DMS114 treated with DMSO at 0.1 percent for 48 hours (cell line): ENCODE measurements around the gene ZNF765.
"Not testable (repeated sequence)": the region's sequence is repeated elsewhere in the genome, so short reads cannot be mapped to it uniquely, and the experiment has no call there.

ENCODE experiments used
- DNase-seq: peaks from one replicate; lab custom pipeline; 2025; ENCODE audit not compliant: unreplicated experiment; lab: John Stamatoyannopoulos, UW

The ZNF765 gene

DNA sequence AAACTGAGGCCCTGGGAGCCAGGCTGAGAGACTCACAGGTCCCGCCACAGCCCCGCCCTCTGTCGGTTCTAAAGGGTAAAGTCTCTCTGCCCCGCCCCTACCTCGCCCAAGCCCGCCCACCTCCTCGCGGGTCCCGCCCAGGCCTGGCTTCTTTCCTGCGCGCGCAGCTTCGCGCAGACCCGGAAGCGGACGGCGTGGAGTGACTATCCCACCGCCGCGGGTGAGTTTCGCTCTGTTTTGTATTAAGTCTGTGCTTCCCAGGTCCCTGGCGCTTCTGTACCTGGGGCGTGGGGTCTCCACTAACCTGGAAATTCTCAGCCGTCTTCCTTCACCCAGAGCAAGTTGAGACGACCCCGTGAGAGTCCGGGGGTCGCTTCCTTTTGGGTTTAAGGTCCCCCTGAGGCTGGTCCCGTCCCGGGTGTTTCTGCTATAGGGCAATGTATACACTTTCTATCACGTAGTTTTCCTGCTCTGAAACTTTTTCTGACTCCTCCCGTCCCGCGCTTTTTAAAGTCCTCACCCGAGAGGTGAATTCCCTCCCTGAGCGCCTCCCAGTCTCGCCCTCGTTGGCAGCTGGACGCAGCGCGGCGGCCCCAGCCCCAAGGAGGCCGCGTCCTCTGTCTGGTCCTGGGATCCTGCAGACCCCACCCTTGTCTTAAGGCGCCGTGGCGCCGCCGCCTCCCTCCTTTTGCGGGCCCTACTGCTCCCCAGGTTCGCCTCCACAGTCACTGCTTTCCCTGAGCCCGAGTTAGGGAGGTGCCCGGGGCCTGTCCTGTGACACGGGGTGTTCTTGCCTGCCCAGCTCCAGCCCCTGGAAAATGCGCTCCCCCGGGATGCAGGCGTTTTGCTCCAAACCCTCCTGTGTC lies at the start of gene ZNF765:
TSS of gene ZNF765 (plus strand) at position 176 of the 866 bp plus-strand sequence. CDS start 2,867 bp downstream, outside the sequence.
- DNase-seq, result peak; percentile 86

DNA sequence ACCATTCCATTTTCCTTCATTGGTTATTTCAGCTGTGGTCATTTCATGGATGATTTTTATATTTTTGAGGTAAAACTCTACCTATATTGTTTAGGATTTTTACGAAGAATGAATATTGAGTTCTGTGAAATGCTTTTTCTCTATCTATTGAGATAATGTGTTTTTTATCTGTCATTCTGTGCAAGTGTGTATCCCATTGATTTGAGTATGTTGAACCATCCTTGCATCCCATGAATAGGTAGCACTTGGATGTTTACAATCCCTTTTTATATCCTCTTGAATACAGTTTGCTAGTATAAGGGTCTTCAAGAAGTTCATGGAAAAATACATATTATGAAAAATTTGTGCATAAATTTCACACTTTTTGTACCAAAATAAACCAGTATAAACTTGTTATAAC lies 39.2 kb upstream of the ZNF765 start:
- DNase-seq, result no peak

- DNase-seq, result no peak
These were observed 36.9 kb upstream of the ZNF765 start for GRCh38 chr19:53357821-53358581.

DNA sequence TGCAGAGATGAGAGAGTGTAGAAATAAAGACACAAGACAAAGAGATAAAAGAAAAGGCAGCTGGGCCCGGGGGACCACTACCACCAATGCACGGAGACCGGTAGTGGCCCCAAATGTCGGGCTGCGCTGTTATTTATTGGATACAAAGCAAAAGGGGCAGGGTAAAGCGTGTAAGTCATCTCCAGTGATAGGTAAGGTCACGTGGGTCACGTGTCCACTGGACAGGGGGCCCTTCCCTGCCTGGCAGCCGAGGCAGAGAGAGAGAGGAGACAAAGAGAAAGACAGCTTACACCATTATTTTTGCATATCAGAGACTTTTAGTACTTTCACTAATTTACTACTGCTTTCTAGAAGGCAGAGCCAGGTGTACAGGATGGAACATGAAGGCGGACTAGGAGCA lies 34.9 kb upstream of the ZNF765 start:
- not testable (repeated sequence) for DNase-seq

DNA sequence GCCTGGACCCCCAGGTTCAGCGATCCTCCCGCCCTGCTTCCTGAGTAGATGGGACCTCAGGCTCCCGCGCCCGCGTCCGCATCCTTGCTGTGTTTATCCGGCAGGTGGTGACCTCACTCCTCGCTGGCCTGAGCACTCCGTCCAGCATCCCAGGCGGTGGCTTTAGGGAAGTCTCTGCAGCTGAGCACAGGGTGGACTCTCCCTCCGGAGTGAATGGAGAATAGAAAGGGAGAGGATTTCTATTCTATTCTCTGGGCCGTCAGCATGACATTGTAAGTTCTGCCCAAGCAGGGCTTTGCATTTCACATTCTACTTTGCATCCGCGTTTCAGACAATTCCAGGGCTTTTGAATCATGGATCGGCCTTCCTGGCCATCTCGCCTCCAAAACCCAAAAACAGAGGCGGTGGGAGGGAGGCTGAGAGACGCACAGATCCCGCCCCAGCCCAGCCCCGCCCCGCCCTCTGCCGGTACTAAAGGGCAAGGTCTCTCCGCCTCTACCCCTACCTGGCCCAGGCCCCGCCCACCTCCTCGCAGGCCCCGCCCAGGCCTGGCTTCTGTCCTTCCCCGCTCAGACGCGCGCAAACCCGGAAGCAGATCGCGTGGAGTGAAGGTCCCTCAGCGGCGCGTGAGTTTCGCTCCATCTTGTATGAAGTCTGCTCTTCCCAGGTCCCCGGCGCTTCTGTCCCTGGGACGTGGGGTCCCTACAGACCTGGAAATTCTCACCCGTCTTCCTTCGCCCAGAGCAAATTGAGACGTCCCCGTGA lies 29.6 kb upstream of the ZNF765 start, which contains the start of gene ZNF525:
TSS of gene ZNF525 (plus strand) at position 572 of the 765 bp plus-strand sequence. CDS start 6,577 bp downstream, outside the sequence.
- peak; percentile 74 for DNase-seq

DNA sequence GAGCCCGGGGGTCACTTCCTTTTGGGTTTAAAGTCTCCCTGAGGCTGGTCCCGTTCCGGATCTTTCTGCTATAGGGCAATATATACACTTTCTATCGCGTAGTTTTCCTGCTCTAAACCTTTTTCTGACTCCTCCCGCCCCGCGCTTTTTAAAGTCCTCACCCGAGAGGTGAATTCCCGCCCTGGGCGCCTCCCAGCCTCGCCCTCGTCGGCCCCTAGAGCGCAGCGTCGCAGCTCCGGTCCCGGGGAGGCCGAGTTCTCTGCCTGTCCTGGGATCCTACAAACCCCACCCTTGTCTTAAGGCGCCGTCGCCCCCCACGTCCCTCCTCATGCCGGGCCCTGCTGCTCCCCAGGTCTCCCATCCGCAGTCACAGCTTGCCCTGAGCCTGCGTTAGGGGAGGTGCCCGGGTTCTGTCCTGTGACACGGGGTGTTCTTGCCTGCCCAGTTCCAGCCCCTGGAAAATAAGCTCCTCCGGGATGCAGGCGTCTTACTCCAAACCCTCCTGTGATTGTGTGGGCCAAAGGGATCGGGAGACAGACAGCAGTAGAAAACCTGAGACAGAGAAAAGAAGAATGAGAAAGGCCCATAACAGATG lies 29.0 kb upstream of the ZNF765 start:
- peak; percentile 48 for DNase-seq

GRCh38 chr19:53372196-53372595 lies 22.8 kb upstream of the ZNF765 start:
- no peak for DNase-seq

DNA sequence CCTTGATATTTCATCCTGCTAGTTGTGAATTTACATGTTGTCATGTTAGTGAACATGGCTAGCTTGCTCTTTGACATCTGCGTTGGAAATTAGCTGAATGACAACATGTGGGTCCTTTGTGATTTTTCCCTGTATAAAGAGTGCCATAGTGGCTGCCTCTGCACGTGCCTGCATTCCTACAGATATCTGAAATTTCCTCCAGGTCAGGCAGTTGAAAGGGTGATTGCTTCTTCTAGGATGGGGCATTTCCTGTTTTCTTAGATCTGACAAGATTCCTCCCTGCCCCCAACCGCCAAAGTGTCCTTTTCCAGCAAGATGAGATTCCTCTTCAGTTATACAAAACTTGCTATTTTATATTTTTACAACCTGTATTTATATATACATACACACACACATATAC lies 20.7 kb upstream of the ZNF765 start:
- no peak for DNase-seq

- DNase-seq, result no peak
These were observed 20.2 kb upstream of the ZNF765 start for GRCh38 chr19:53374743-53375142.

- no peak for DNase-seq
These were observed 13.6 kb upstream of the ZNF765 start for GRCh38 chr19:53381376-53381775.

- no peak for DNase-seq
These were observed 6.8 kb upstream of the ZNF765 start for GRCh38 chr19:53388168-53388567.

DNA sequence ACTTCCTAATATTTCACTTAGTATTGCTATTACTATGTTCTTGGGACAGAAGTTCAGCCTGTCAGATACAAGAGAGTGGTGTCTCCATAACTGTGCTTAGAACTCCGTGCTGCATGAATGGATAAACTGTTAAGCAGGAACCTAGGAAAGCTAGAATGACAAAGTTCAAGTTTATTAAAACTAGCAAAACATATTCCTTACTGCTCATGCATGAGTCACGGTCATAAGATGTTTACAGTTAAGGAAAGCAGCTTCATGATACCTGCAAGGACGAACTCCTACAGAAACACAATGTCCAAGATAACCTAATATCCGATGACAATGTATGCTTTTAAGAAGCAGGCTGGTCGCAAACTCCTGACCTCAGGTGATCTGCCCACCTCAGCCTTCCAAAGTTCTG lies 6.0 kb upstream of the ZNF765 start:
- DNase-seq, result no peak

DNA sequence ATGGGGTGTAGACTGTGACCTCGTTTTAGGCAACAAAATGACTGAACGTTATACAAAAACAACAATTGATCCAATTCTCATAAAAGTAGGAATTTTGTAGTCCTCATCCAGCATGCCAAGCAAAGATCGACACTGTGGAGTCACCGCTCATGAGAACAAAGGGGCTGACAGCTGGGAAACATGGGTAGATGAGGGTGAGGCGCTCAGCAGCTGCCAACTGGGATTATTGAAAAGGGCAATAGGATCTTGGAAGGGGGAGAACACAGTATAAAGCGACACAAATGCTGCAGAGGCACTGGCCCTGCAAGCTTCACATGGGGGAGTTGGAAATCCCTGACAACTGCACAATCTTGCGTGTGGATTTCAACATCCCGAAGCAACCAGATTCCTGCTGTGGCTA lies 5.4 kb upstream of the ZNF765 start:
- DNase-seq, result no peak

- DNase-seq, result no peak
These were observed 5.0 kb upstream of the ZNF765 start for GRCh38 chr19:53389978-53390377.

GRCh38 chr19:53394522-53394973 lies 401 bp upstream of the ZNF765 start:
- no peak for DNase-seq

- not testable (repeated sequence) for DNase-seq
These were observed 1.0 kb downstream of the ZNF765 start for GRCh38 chr19:53395840-53396524.

GRCh38 chr19:53396525-53396868 lies 1.5 kb downstream of the ZNF765 start:
- no peak for DNase-seq

DNA sequence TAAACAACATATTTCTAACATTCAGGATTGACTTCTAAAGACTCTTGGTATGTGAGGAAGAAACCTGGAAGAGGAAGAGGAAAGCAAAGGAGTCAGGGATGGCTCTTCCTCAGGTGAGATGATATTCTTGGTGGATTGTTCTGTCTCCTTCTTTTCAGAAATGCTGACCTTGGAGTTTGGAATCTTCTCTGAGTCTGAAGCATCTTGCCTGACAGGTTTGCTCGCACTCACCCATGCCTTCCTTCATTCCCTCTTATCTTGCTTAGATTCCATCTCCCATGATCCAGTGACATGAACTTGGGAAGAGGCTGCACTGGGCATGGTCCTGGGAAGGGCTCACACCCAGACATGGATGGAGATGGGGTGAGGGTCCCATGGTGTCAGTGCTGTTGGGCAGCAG lies 3.0 kb downstream of the ZNF765 start:
- DNase-seq, result not testable (repeated sequence)

GRCh38 chr19:53409505-53410204 lies 14.7 kb downstream of the ZNF765 start:
- DNase-seq, result no peak
